HepG2 (cell line): ENCODE data around the gene SLC16A3. TPM values are rescaled to one million over a fixed set of nuclear protein-coding genes. Genes with fewer than 3 reads are reported as not detected.

ENCODE experiments used
- ATAC-seq: fragments of 200-7000 bp; cut with Tn5 transposase; 3 replicates; pipeline ENCODE4 v1.9.1; 2020; ENCODE audit warnings: mild to moderate bottlenecking, moderate library complexity
- BruUV-seq: library from RNA; stranded (reverse); fragments of 400-500 nt; replicated peaks from 2 replicates; lab custom pipeline; 2021; lab: Mats Ljungman, UMichigan
- CTCF ChIA-PET: fragments of 300-600 bp; formaldehyde crosslinking; extraction: SDS; loops from one replicate; lab custom pipeline; 2021; ENCODE audit warnings: low total read pairs, inconsistent platforms, low intra/inter-chr PET ratio; lab: Yijun Ruan, JAX
- POLR2A ChIA-PET: fragments of 350-600 bp; sonication (Branson Sonifier 250); formaldehyde crosslinking; loops from one replicate; lab custom pipeline; 2020; ENCODE audit warnings: antibody characterized with exemption, inconsistent platforms; lab: Yijun Ruan, JAX
- DNase-seq: peaks from one replicate; pipeline ENCODE4 v3.0.0-alpha.2; 2015; ENCODE audit warnings: low spot score
- FAIRE-seq: peaks from 3 replicates; lab custom pipeline; 2011; peaks lifted over from hg19 to GRCh38; lab: Jason Lieb, UNC
- H2AFZ ChIP-seq: one replicate; pipeline ENCODE4 v1.6.1; 2011; ENCODE audit warnings: low read length, inconsistent platforms
- H3K27ac ChIP-seq: fragments of 300-600 bp; 3 replicates; pipeline ENCODE4 v1.8.0; 2011; ENCODE audit warnings: mixed run types, mild to moderate bottlenecking, mixed read lengths, low read length, inconsistent platforms; ENCODE audit not compliant: insufficient read depth; ENCODE audit errors: extremely low read length
- H3K27me3 ChIP-seq, 2 experiments: fragments of 200-600 bp in 1 of 2; 2 replicates in 1 of 2; 3 replicates in 1 of 2; pipeline versions ENCODE4 v1.6.0 to v1.8.0; 2011; ENCODE audit warnings: low read length in 2 of 2, mild to moderate bottlenecking in 2 of 2, moderate library complexity in 2 of 2, inconsistent platforms in 1 of 2; ENCODE audit not compliant: insufficient read depth in 2 of 2, control insufficient read depth in 1 of 2
- H3K36me3 ChIP-seq, 2 experiments: fragments of 200-600 bp in 1 of 2; replicated peaks in 1 of 2; 2 replicates in 1 of 2; 3 replicates in 1 of 2; pipeline versions ENCODE4 v1.5.1 to v1.8.0; 2011; ENCODE audit warnings: low read length in 2 of 2, inconsistent platforms in 1 of 2; ENCODE audit not compliant: insufficient read depth in 2 of 2, control insufficient read depth in 1 of 2
- H3K4me1 ChIP-seq: 2 replicates; pipeline ENCODE4 v1.5.1; 2012; ENCODE audit warnings: low read length, inconsistent platforms; ENCODE audit not compliant: insufficient read depth
- H3K4me2 ChIP-seq: 2 replicates; pipeline ENCODE4 v1.6.0; 2011; ENCODE audit warnings: low read depth, low read length, inconsistent platforms
- H3K4me3 ChIP-seq, 3 experiments: fragments of 200-600 bp in 1 of 3; sonication (generic), shearing (Covaris generic) in 1 of 3; replicated peaks in 1 of 3; 2 replicates each; pipeline ENCODE4 v1.5.1; 2011 to 2016; ENCODE audit warnings: low read length in 3 of 3, inconsistent platforms in 2 of 3, low read depth in 2 of 3, mild to moderate bottlenecking in 2 of 3, control low read depth in 1 of 3, mixed read lengths in 1 of 3; ENCODE audit not compliant: insufficient read depth in 1 of 3
- H3K79me2 ChIP-seq: one replicate; pipeline ENCODE4 v1.6.1; 2011; ENCODE audit warnings: low read length, inconsistent platforms; ENCODE audit not compliant: insufficient read depth
- H3K9ac ChIP-seq: 2 replicates; pipeline ENCODE4 v1.6.0; 2011; ENCODE audit warnings: mild to moderate bottlenecking, low read depth, low read length, inconsistent platforms; ENCODE audit not compliant: insufficient read depth
- H3K9me3 ChIP-seq: 2 replicates; pipeline ENCODE4 v1.5.1; 2012; ENCODE audit warnings: mild to moderate bottlenecking, low read length
- H4K20me1 ChIP-seq: 2 replicates; pipeline ENCODE4 v1.6.0; 2011; ENCODE audit warnings: inconsistent platforms, mild to moderate bottlenecking, low read length, moderate library complexity; ENCODE audit not compliant: insufficient read depth
- CREB1 ChIP-seq, 2 experiments: fragments of 450-650 bp in 1 of 2; IDR thresholded peaks; 2 replicates each; pipeline ENCODE4 v1.6.1; 2016 to 2017; ENCODE audit warnings: control low read depth in 1 of 2, mild to moderate bottlenecking in 1 of 2, missing compliant biosample characterization in 1 of 2, missing genetic modification characterization in 1 of 2
- ETV5 ChIP-seq: IDR thresholded peaks from 2 replicates; pipeline ENCODE4 v1.6.1; 2018; ENCODE audit warnings: missing biosample characterization, missing genetic modification reagents, inconsistent platforms, borderline replicate concordance
- FOSL2 ChIP-seq: sonication (generic); formaldehyde crosslinking; IDR thresholded peaks from 2 replicates; pipeline ENCODE4 v1.4.0; 2020; ENCODE audit warnings: missing genetic modification reagents
- MAFF ChIP-seq: IDR thresholded peaks from 2 replicates; pipeline ENCODE4 v1.6.1; 2011; ENCODE audit warnings: low read depth, low read length, improper control_type of control experiment
- MAFK ChIP-seq, 2 experiments: IDR thresholded peaks in 1 of 2; conservative IDR thresholded peaks in 1 of 2; 2 replicates each; pipeline ENCODE4 v1.6.1; 2011; ENCODE audit warnings: improper control_type of control experiment in 2 of 2, low read length in 2 of 2
- MBNL3 ChIP-seq: fragments of 250-450 bp; sonication (Bioruptor Pico); conservative IDR thresholded peaks from 2 replicates; pipeline ENCODE4 v1.8.0; 2022; ENCODE audit warnings: mild to moderate bottlenecking, inconsistent platforms
- RBM22 ChIP-seq: fragments of 200-400 bp; formaldehyde crosslinking; optimal IDR thresholded peaks from 2 replicates; pipeline ENCODE3; 2017; ENCODE audit warnings: mild to moderate bottlenecking, low read length, moderate library complexity
- SMARCE1 ChIP-seq: fragments of 450-650 bp; IDR thresholded peaks from 2 replicates; pipeline ENCODE4 v1.6.1; 2017; ENCODE audit warnings: borderline replicate concordance
- SNAPC2 ChIP-seq: sonication (generic); formaldehyde crosslinking; IDR thresholded peaks from 2 replicates; pipeline ENCODE4 v1.8.1; 2022; ENCODE audit warnings: mild to moderate bottlenecking, missing genetic modification reagents
- ZBTB33 ChIP-seq: sonication (generic); formaldehyde crosslinking; IDR thresholded peaks from 2 replicates; pipeline ENCODE4 v1.4.0; 2020; ENCODE audit warnings: missing genetic modification reagents
- ZBTB42 ChIP-seq: sonication (generic); formaldehyde crosslinking; IDR thresholded peaks from 2 replicates; pipeline ENCODE4 v1.5.0; 2020; ENCODE audit warnings: mild to moderate bottlenecking, missing genetic modification reagents
- ZFP41 ChIP-seq: sonication (generic); formaldehyde crosslinking; IDR thresholded peaks from 2 replicates; pipeline ENCODE4 v1.4.0; 2020; ENCODE audit warnings: mild to moderate bottlenecking, missing genetic modification reagents, borderline replicate concordance
- ZNF550 ChIP-seq: sonication (generic); formaldehyde crosslinking; IDR thresholded peaks from 2 replicates; pipeline ENCODE4 v1.4.0; 2020; ENCODE audit warnings: mild to moderate bottlenecking, missing genetic modification reagents, borderline replicate concordance
- ZNF646 ChIP-seq: sonication (generic); formaldehyde crosslinking; IDR thresholded peaks from 2 replicates; pipeline ENCODE4 v1.9.0; 2021; ENCODE audit warnings: mild to moderate bottlenecking, missing genetic modification reagents
- WGBS: methylation state at CpG from one replicate; pipeline ENCODE4 v1.1.6; 2017; ENCODE audit warnings: low lambda C conversion rate; 5-methylcytosine and 5-hydroxymethylcytosine counted together
- in situ Hi-C: cut with HindIII; loops from 2 replicates; pipeline ENCODE4 v1.10.0; 2017; ENCODE audit warnings: low pct_unique_long_range_greater_than_20kb; ENCODE audit not compliant: extremely low pct_ligation_motif_present
- intact Hi-C: fragments of 100-400 bp; cut with micrococcal nuclease; formaldehyde crosslinking; loops from one replicate; pipeline ENCODE4 v1.10.0; 2022; ENCODE audit not compliant: unreplicated experiment
- polyA plus RNA-seq, 8 experiments: library from polyadenylated mRNA; depleted of rRNA in 3 of 8; stranded (reverse) in 7 of 8; unstranded in 1 of 8; fragments of >200 nt; fragmentation: Illumina TruSeq in 4 of 8; extraction: Trizol in 4 of 8; gene quantifications; 2 replicates each; pipeline versions ENCODE4 v1.2.1 to v1.2.3, GENCODE V29; 2011 to 2016; ENCODE audit warnings: low read depth in 4 of 8, missing spikeins in 1 of 8, mixed read lengths in 1 of 8; ENCODE audit not compliant: insufficient read depth in 1 of 8
- total RNA-seq, 5 experiments: library from RNA; depleted of rRNA; stranded (reverse); fragments of >200 nt; fragmentation: Illumina TruSeq; extraction: Trizol; gene quantifications; 2 replicates each; pipeline ENCODE4 v1.2.3, GENCODE V29; 2016; ENCODE audit warnings: low read depth in 1 of 5

Gene SLC16A3
- total and polyA plus RNA-seq, 2 of the 13 experiments (the other 11 are each of a cell fraction or from before 2014, with no cell fraction given), result 242 to 349 TPM

- FAIRE-seq, result no peak
- intact Hi-C loops, result no loop called here
- no peak overlapping the region for H3K4me3 ChIP-seq
Observed at GRCh38 chr17:82204831-82205719, 23.8 kb upstream of the SLC16A3 start.

More at GRCh38 chr17:82204831-82205719, 23.8 kb upstream of the SLC16A3 start:
- no peak for DNase-seq
- Histone ChIP-seq H3K4me1 (peaks cover 20% of the 10 kb centered on the region), H3K9me3 (no peaks in the 10 kb centered on the region), H4K20me1 (no peaks in the 10 kb centered on the region), H3K27ac (no peak overlapping the region), H3K79me2 (no peaks in the 10 kb centered on the region), H3K27me3 (no peaks in the 10 kb centered on the region), H3K9ac (no peak overlapping the region), H3K36me3 (peaks cover 2 to 3% of the 10 kb centered on the region in 2 experiments; a peak in 2 of 5 replicates), H2AFZ (no peak overlapping the region), H3K4me2 (no peak overlapping the region)
- BruUV-seq, result no TSS peak
- TF ChIP-seq RBM22 (peak; percentile 42), SNAPC2 (CRISPR knock-in tag) (no peak), ETV5 (CRISPR knock-in tag) (0 out of 2 replicates have a peak, but pooled peaks have one; percentile 30), ZBTB33 (CRISPR knock-in tag) (peak; percentile 34; the same call in 1 of the 2 replicates), ZNF550 (CRISPR knock-in tag) (0 out of 2 replicates have a peak, but pooled peaks have one; percentile 5), MBNL3 (CRISPR knock-in tag) (no peak), CREB1 (IDR thresholded peaks at IDR 0.05) (0 out of 2 replicates have a peak, but pooled peaks have one; percentile 34), CREB1 (CRISPR knock-in tag; IDR thresholded peaks at IDR 0.05) (no peak), MAFK (conservative IDR thresholded peaks at IDR 0.05 in 1 of 2, IDR thresholded peaks at IDR 0.05 in 1 of 2; ENCODE audit: low read length in 2 of 2) (peak in 1 of 2 experiments; percentile 14; a peak in 1 of 4 replicates), ZFP41 (CRISPR knock-in tag) (0 out of 2 replicates have a peak, but pooled peaks have one; percentile 36), ZNF646 (no peak), FOSL2 (CRISPR knock-in tag) (peak; percentile 74), ZBTB42 (CRISPR knock-in tag) (no peak), SMARCE1 (no peak), MAFF (0 out of 2 replicates have a peak, but pooled peaks have one; percentile 11)
- WGBS, result 78% methylated on average over 16 of the region's 25 CpGs
- in situ Hi-C loops, result no loop called here
- ChIA-PET CTCF (interaction anchor here (0.6 to 1.5 kb wide), 4 partner anchors 11 to 115 kb away, joined by 3 to 7 read pairs (median 4); no protein-coding TSS in a partner anchor), POLR2A (interaction anchor here (0.8 to 2.0 kb wide), 12 partner anchors 9 to 168 kb away, joined by 3 to 28 read pairs (median 3); partner anchors contain the start of genes DCXR and SLC16A3)
- ATAC-seq, result peak; percentile 43
